ENCODE data around the gene PATE2.

The PATE2 gene

GRCh38 chr11:125770583-125770982, 8.0 kb downstream of the PATE2 start:
- H3K27ac ChIP-seq (ENCODE audit: low read depth, low read length) = no peak overlapping the region
- no peaks in the 10 kb centered on the region for H3K27me3 ChIP-seq (ENCODE audit: control insufficient read depth, insufficient read depth, low read length)
- H3K4me3 ChIP-seq (ENCODE audit: low read depth, low read length) = no peak overlapping the region
- no peaks in the 10 kb centered on the region for H3K36me3 ChIP-seq (ENCODE audit: control insufficient read depth, insufficient read depth, low read length)
- no peak overlapping the region for H3K9ac ChIP-seq (ENCODE audit: low read depth, low read length)
- H3K4me1 ChIP-seq (ENCODE audit: control insufficient read depth, insufficient read depth, low read length) = no peaks in the 10 kb centered on the region
- H3K9me3 ChIP-seq (ENCODE audit: control insufficient read depth, insufficient read depth, low read length) = no peaks in the 10 kb centered on the region

GRCh38 chr11:125768336-125769046, 10.1 kb downstream of the PATE2 start:
- Histone ChIP-seq H3K9ac (ENCODE audit: low read depth, low read length) (no peak overlapping the region), H3K4me1 (ENCODE audit: control insufficient read depth, insufficient read depth, low read length) (no peaks in the 10 kb centered on the region), H3K36me3 (ENCODE audit: control insufficient read depth, insufficient read depth, low read length) (no peaks in the 10 kb centered on the region), H3K4me3 (ENCODE audit: low read depth, low read length) (no peak overlapping the region), H3K27me3 (ENCODE audit: control insufficient read depth, insufficient read depth, low read length) (no peaks in the 10 kb centered on the region), H3K9me3 (ENCODE audit: control insufficient read depth, insufficient read depth, low read length) (no peaks in the 10 kb centered on the region), H3K27ac (ENCODE audit: low read depth, low read length) (no peak overlapping the region)

- Histone ChIP-seq H3K36me3 (ENCODE audit: control insufficient read depth, insufficient read depth, low read length) (no peaks in the 10 kb centered on the region), H3K4me3 (ENCODE audit: low read depth, low read length) (no peak overlapping the region), H3K4me1 (ENCODE audit: control insufficient read depth, insufficient read depth, low read length) (no peaks in the 10 kb centered on the region), H3K27me3 (ENCODE audit: control insufficient read depth, insufficient read depth, low read length) (no peaks in the 10 kb centered on the region), H3K9ac (ENCODE audit: low read depth, low read length) (no peak overlapping the region), H3K9me3 (ENCODE audit: control insufficient read depth, insufficient read depth, low read length) (no peaks in the 10 kb centered on the region), H3K27ac (ENCODE audit: low read depth, low read length) (no peak overlapping the region)
Observed at GRCh38 chr11:125766251-125766650, 12.4 kb downstream of the PATE2 start.

GRCh38 chr11:125763483-125763882, 15.1 kb downstream of the PATE2 start:
- Histone ChIP-seq H3K27me3 (ENCODE audit: control insufficient read depth, insufficient read depth, low read length) (no peaks in the 10 kb centered on the region), H3K36me3 (ENCODE audit: control insufficient read depth, insufficient read depth, low read length) (no peaks in the 10 kb centered on the region), H3K4me3 (ENCODE audit: low read depth, low read length) (no peak overlapping the region), H3K9ac (ENCODE audit: low read depth, low read length) (no peak overlapping the region), H3K4me1 (ENCODE audit: control insufficient read depth, insufficient read depth, low read length) (no peaks in the 10 kb centered on the region), H3K9me3 (ENCODE audit: control insufficient read depth, insufficient read depth, low read length) (no peaks in the 10 kb centered on the region), H3K27ac (ENCODE audit: low read depth, low read length) (no peak overlapping the region)

GRCh38 chr11:125762445-125762844, 16.2 kb downstream of the PATE2 start:
- no peaks in the 10 kb centered on the region for H3K36me3 ChIP-seq (ENCODE audit: control insufficient read depth, insufficient read depth, low read length)
- H3K9ac ChIP-seq (ENCODE audit: low read depth, low read length) = no peak overlapping the region
- H3K4me3 ChIP-seq (ENCODE audit: low read depth, low read length) = no peak overlapping the region
- H3K4me1 ChIP-seq (ENCODE audit: control insufficient read depth, insufficient read depth, low read length) = no peaks in the 10 kb centered on the region
- H3K27me3 ChIP-seq (ENCODE audit: control insufficient read depth, insufficient read depth, low read length) = no peaks in the 10 kb centered on the region
- H3K27ac ChIP-seq (ENCODE audit: low read depth, low read length) = no peak overlapping the region
- H3K9me3 ChIP-seq (ENCODE audit: control insufficient read depth, insufficient read depth, low read length) = no peaks in the 10 kb centered on the region

GRCh38 chr11:125756050-125756449, 22.6 kb downstream of the PATE2 start:
- Histone ChIP-seq H3K4me1 (ENCODE audit: control insufficient read depth, insufficient read depth, low read length) (no peaks in the 10 kb centered on the region), H3K9ac (ENCODE audit: low read depth, low read length) (no peak overlapping the region), H3K9me3 (ENCODE audit: control insufficient read depth, insufficient read depth, low read length) (no peaks in the 10 kb centered on the region), H3K4me3 (ENCODE audit: low read depth, low read length) (no peak overlapping the region), H3K36me3 (ENCODE audit: control insufficient read depth, insufficient read depth, low read length) (no peaks in the 10 kb centered on the region), H3K27me3 (ENCODE audit: control insufficient read depth, insufficient read depth, low read length) (no peaks in the 10 kb centered on the region), H3K27ac (ENCODE audit: low read depth, low read length) (no peak overlapping the region)

GRCh38 chr11:125750629-125751028, 28.0 kb downstream of the PATE2 start:
- Histone ChIP-seq H3K27me3 (ENCODE audit: control insufficient read depth, insufficient read depth, low read length) (no peaks in the 10 kb centered on the region; the same call in 1 of the 2 replicates), H3K4me3 (ENCODE audit: low read depth, low read length) (no peak overlapping the region), H3K4me1 (ENCODE audit: control insufficient read depth, insufficient read depth, low read length) (no peaks in the 10 kb centered on the region), H3K9me3 (ENCODE audit: control insufficient read depth, insufficient read depth, low read length) (no peaks in the 10 kb centered on the region), H3K9ac (ENCODE audit: low read depth, low read length) (no peak overlapping the region), H3K27ac (ENCODE audit: low read depth, low read length) (no peak overlapping the region), H3K36me3 (ENCODE audit: control insufficient read depth, insufficient read depth, low read length) (no peaks in the 10 kb centered on the region)

GRCh38 chr11:125745979-125746378, 32.6 kb downstream of the PATE2 start, which contains the start of gene PATE1:
Gene PATE1, plus strand, starts transcription at chr11:125746279. Its CDS starts 26 bp downstream, at chr11:125746305.
- no peaks in the 10 kb centered on the region for H3K4me1 ChIP-seq (ENCODE audit: control insufficient read depth, insufficient read depth, low read length)
- no peaks in the 10 kb centered on the region for H3K9me3 ChIP-seq (ENCODE audit: control insufficient read depth, insufficient read depth, low read length)
- H3K9ac ChIP-seq (ENCODE audit: low read depth, low read length) = no peak within 1 kb of the TSS
- no peaks in the 10 kb centered on the region for H3K36me3 ChIP-seq (ENCODE audit: control insufficient read depth, insufficient read depth, low read length)
- H3K27ac ChIP-seq (ENCODE audit: low read depth, low read length) = no peak within 1 kb of the TSS
- no peak within 1 kb of the TSS for H3K4me3 ChIP-seq (ENCODE audit: low read depth, low read length)
- no peaks in the 10 kb centered on the region; the same call in 1 of the 2 replicates for H3K27me3 ChIP-seq (ENCODE audit: control insufficient read depth, insufficient read depth, low read length)

GRCh38 chr11:125743681-125744080, 34.9 kb downstream of the PATE2 start:
- H3K4me3 ChIP-seq (ENCODE audit: low read depth, low read length) = no peak overlapping the region
- H3K27ac ChIP-seq (ENCODE audit: low read depth, low read length) = no peak overlapping the region
- H3K27me3 ChIP-seq (ENCODE audit: control insufficient read depth, insufficient read depth, low read length) = no peaks in the 10 kb centered on the region
- no peaks in the 10 kb centered on the region for H3K9me3 ChIP-seq (ENCODE audit: control insufficient read depth, insufficient read depth, low read length)
- H3K4me1 ChIP-seq (ENCODE audit: control insufficient read depth, insufficient read depth, low read length) = no peaks in the 10 kb centered on the region
- H3K9ac ChIP-seq (ENCODE audit: low read depth, low read length) = no peak overlapping the region
- H3K36me3 ChIP-seq (ENCODE audit: control insufficient read depth, insufficient read depth, low read length) = no peaks in the 10 kb centered on the region

GRCh38 chr11:125740617-125741016, 38.0 kb downstream of the PATE2 start:
- no peak overlapping the region for H3K27ac ChIP-seq (ENCODE audit: low read depth, low read length)
- H3K36me3 ChIP-seq (ENCODE audit: control insufficient read depth, insufficient read depth, low read length) = no peaks in the 10 kb centered on the region
- H3K9ac ChIP-seq (ENCODE audit: low read depth, low read length) = no peak overlapping the region
- no peak overlapping the region for H3K4me3 ChIP-seq (ENCODE audit: low read depth, low read length)
- no peaks in the 10 kb centered on the region for H3K4me1 ChIP-seq (ENCODE audit: control insufficient read depth, insufficient read depth, low read length)
- no peaks in the 10 kb centered on the region for H3K9me3 ChIP-seq (ENCODE audit: control insufficient read depth, insufficient read depth, low read length)
- no peaks in the 10 kb centered on the region for H3K27me3 ChIP-seq (ENCODE audit: control insufficient read depth, insufficient read depth, low read length)

GRCh38 chr11:125728969-125729368, 49.7 kb downstream of the PATE2 start:
- no peaks in the 10 kb centered on the region for H3K27me3 ChIP-seq (ENCODE audit: control insufficient read depth, insufficient read depth, low read length)
- H3K36me3 ChIP-seq (ENCODE audit: control insufficient read depth, insufficient read depth, low read length) = no peaks in the 10 kb centered on the region
- H3K4me1 ChIP-seq (ENCODE audit: control insufficient read depth, insufficient read depth, low read length) = peaks cover 5% of the 10 kb centered on the region; the same call in 1 of the 2 replicates
- no peak overlapping the region for H3K9ac ChIP-seq (ENCODE audit: low read depth, low read length)
- H3K4me3 ChIP-seq (ENCODE audit: low read depth, low read length) = no peak overlapping the region
- H3K27ac ChIP-seq (ENCODE audit: low read depth, low read length) = no peak overlapping the region
- no peaks in the 10 kb centered on the region for H3K9me3 ChIP-seq (ENCODE audit: control insufficient read depth, insufficient read depth, low read length)

Measured in HUES48 (cell line).